Measurements from ENCODE around the gene RAB25. TPM values are rescaled to one million over a fixed set of nuclear protein-coding genes. Genes with fewer than 3 reads are reported as not detected.

RAB25 gene
- total RNA-seq, 4 donors from 2014 or later = not detected

DNA sequence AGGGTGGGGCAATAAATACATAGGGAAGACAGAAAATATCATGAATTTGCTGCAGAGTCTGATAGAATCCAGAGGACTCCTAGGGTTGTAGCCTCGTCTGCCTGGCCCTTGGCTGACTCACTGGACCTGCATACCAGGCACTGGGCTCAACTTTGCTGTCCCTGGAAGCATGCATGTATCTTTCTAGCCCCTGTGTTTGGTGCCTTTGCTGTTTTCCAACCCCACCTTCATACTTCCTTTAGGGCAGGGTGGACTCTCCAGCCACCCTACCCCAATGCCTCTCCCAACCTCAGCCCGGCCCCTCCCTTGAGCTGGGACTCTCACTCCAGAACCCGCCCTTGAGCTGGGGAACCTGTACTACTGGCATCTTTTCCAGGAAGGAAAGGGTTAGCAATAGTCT lies 1.2 kb downstream of the RAB25 start:
- peaks cover 0 to 22% (median 0%) of the 10 kb centered on the region in 3 donors for H3K36me3 ChIP-seq
- WGBS, 2 donors = 83 to 87% methylated on average over 3 of the region's 3 CpGs
- no peaks in the 10 kb centered on the region for H3K27me3 ChIP-seq
- no peak for DNase-seq (ENCODE audit: low spot score in 2 of 2)
- no peaks in the 10 kb centered on the region for H3K9me3 ChIP-seq
- peaks cover 0 to 5% (median 0%) of the 10 kb centered on the region in 4 donors for H3K4me1 ChIP-seq
- H3K27ac ChIP-seq = no peak overlapping the region
- no peak overlapping the region for H3K4me3 ChIP-seq
- no peak for TF ChIP-seq EP300 (IDR thresholded peaks at IDR 0.05)
- no peak for TF ChIP-seq POLR2A (IDR thresholded peaks at IDR 0.05)
- TF ChIP-seq, protein P1, sequence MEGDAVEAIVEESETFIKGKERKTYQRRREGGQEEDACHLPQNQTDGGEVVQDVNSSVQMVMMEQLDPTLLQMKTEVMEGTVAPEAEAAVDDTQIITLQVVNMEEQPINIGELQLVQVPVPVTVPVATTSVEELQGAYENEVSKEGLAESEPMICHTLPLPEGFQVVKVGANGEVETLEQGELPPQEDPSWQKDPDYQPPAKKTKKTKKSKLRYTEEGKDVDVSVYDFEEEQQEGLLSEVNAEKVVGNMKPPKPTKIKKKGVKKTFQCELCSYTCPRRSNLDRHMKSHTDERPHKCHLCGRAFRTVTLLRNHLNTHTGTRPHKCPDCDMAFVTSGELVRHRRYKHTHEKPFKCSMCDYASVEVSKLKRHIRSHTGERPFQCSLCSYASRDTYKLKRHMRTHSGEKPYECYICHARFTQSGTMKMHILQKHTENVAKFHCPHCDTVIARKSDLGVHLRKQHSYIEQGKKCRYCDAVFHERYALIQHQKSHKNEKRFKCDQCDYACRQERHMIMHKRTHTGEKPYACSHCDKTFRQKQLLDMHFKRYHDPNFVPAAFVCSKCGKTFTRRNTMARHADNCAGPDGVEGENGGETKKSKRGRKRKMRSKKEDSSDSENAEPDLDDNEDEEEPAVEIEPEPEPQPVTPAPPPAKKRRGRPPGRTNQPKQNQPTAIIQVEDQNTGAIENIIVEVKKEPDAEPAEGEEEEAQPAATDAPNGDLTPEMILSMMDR (IDR thresholded peaks at IDR 0.05) = no peak

DNA sequence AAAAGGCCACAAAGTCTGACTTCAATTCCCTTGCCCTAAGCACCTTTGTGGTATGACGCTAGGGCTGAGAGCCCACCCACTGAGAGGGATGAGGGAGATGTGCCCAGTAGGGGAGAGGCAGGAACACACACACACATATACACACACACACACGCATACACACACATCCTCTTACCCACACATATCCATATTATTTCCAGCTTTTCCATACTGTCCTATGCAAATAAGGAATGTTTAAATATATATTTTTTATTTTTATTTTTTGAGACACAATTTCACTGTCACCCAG lies 3.0 kb downstream of the RAB25 start:
- no peak for DNase-seq (ENCODE audit: low spot score in 2 of 2)
- TF ChIP-seq, protein P1 (IDR thresholded peaks at IDR 0.05) = no peak
- no peak for TF ChIP-seq EP300 (IDR thresholded peaks at IDR 0.05)
- TF ChIP-seq POLR2A (IDR thresholded peaks at IDR 0.05) = no peak

DNA sequence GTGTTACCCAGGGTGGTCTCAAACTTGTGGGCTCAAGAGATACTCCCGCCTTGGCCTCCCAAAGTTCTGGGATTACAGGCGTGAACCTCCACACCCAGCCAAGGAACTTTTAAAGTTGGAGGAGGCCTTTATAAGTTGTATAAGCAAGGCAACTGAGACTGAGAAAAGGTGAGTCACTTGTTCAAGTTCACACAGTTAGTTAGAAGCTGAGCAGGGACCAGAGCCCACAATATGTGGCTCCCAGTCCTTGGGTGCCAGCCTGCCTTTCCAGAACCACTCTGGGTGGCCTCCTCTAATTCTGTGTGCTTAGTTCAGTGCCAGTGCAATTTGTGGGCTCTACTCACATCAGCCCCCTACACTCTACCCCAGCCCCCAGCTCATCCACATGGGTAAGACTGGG lies 3.7 kb downstream of the RAB25 start:
- H3K36me3 ChIP-seq = no peaks in the 10 kb centered on the region
- H3K27me3 ChIP-seq = no peaks in the 10 kb centered on the region
- no peaks in the 10 kb centered on the region for H3K9me3 ChIP-seq
- H3K27ac ChIP-seq = no peak overlapping the region
- H3K4me3 ChIP-seq = no peak overlapping the region
- TF ChIP-seq, protein P1 (IDR thresholded peaks at IDR 0.05) = no peak
- TF ChIP-seq POLR2A (IDR thresholded peaks at IDR 0.05) = no peak
- no peak for DNase-seq (ENCODE audit: low spot score in 2 of 2)
- WGBS, 2 donors = 89 to 100% methylated on average over 2 of the region's 2 CpGs
- peaks cover 0 to 5% (median 0%) of the 10 kb centered on the region in 4 donors for H3K4me1 ChIP-seq

More for the DNA sequence above, 3.0 kb downstream of the RAB25 start:
- H3K27ac ChIP-seq = no peak overlapping the region
- no peaks in the 10 kb centered on the region for H3K9me3 ChIP-seq
- H3K36me3 ChIP-seq = peaks cover 0 to 5% (median 0%) of the 10 kb centered on the region in 3 donors
- H3K4me3 ChIP-seq = no peak overlapping the region
- 59 to 60% methylated on average over 2 of the region's 2 CpGs for WGBS, 2 donors
- peaks cover 0 to 5% (median 0%) of the 10 kb centered on the region in 4 donors for H3K4me1 ChIP-seq
- H3K27me3 ChIP-seq = no peaks in the 10 kb centered on the region

DNA sequence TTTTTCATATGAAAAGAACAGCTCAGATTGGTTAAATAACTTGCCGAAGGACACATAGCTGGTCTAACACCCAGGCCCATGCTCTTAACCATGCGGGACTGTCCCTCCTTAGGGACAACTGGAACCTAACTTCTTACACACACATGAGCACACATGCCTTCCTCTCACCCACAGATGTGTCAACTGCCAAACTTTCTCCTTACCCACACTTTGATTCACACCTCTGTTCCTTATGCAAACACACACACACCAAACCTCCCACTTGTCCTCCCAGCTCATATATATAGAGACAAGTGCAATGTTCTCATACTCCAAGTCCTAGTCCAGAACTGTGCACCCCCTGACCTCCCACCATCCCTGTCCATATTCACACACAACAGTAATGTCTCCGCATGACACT lies 4.3 kb downstream of the RAB25 start:
- Histone ChIP-seq H3K4me3 (no peak overlapping the region), H3K4me1 (peaks cover 0 to 5% (median 0%) of the 10 kb centered on the region in 4 donors), H3K27me3 (no peaks in the 10 kb centered on the region), H3K27ac (no peak overlapping the region), H3K9me3 (no peaks in the 10 kb centered on the region), H3K36me3 (no peaks in the 10 kb centered on the region)
- no peak for DNase-seq (ENCODE audit: low spot score in 2 of 2)
- TF ChIP-seq POLR2A (IDR thresholded peaks at IDR 0.05) (no peak), EP300 (IDR thresholded peaks at IDR 0.05) (no peak)
- TF ChIP-seq, protein P1 (IDR thresholded peaks at IDR 0.05) = no peak
- WGBS, 2 donors = 87 to 89% methylated on average over 3 of the region's 3 CpGs

DNA sequence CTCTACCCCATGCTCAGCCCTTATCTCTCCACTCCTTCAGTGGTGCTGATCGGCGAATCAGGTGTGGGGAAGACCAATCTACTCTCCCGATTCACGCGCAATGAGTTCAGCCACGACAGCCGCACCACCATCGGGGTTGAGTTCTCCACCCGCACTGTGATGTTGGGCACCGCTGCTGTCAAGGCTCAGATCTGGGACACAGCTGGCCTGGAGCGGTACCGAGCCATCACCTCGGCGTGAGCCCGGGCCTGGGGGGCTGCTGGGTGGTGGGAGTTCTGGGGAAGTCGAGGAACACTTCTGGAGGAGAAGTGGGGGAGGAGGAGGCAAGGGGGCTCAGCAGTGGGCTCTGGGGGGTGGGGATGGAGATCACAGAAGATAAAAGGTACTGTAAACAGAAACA lies 4.9 kb downstream of the RAB25 start:
- Histone ChIP-seq H3K36me3 (no peaks in the 10 kb centered on the region), H3K27ac (no peak overlapping the region), H3K27me3 (no peaks in the 10 kb centered on the region), H3K4me1 (peaks cover 0 to 5% (median 0%) of the 10 kb centered on the region in 4 donors), H3K4me3 (no peak overlapping the region), H3K9me3 (no peaks in the 10 kb centered on the region)
- no peak for TF ChIP-seq EP300 (IDR thresholded peaks at IDR 0.05)
- TF ChIP-seq, protein P1 (IDR thresholded peaks at IDR 0.05) = no peak
- TF ChIP-seq POLR2A (IDR thresholded peaks at IDR 0.05) = no peak
- no peak for DNase-seq (ENCODE audit: low spot score in 2 of 2)
- WGBS, 2 donors = 75 to 79% methylated on average over 16 of the region's 16 CpGs

Measured in tibial nerve (tissue), 4 donors.